Hematopoietic multipotent progenitor cell treated with erythropoietin and hydrocortisone succinate and interleukin-3 and kit ligand, for 6 days (in vitro differentiated cells): Measurements from ENCODE around the gene CNTROB.

Source experiments
- DNase-seq: peaks from one replicate; pipeline ENCODE4 v3.0.0-alpha.2; 2015

Gene CNTROB

GRCh38 chr17:7987112-7987893, 55.3 kb downstream of the CNTROB start:
- DNase-seq, result no peak

GRCh38 chr17:7988750-7989178, 56.8 kb downstream of the CNTROB start:
- DNase-seq, result peak; percentile 96

GRCh38 chr17:7989781-7990655, 58.0 kb downstream of the CNTROB start:
- peak; percentile 88 for DNase-seq

GRCh38 chr17:7992516-7992915, 60.5 kb downstream of the CNTROB start:
- DNase-seq, result no peak

GRCh38 chr17:7992924-7993323, 60.9 kb downstream of the CNTROB start:
- no peak for DNase-seq

GRCh38 chr17:7993972-7994589, 62.1 kb downstream of the CNTROB start:
- no peak for DNase-seq

- DNase-seq, result no peak
Observed at GRCh38 chr17:7995724-7996123, 63.7 kb downstream of the CNTROB start.

GRCh38 chr17:7997186-7997585, 65.2 kb downstream of the CNTROB start:
- DNase-seq, result peak; percentile 73
